B cell (primary cell): ENCODE data around the gene ZBTB5. TPM values are rescaled to one million over a fixed set of nuclear protein-coding genes. Genes with fewer than 3 reads are reported as not detected.
A peak's percentile ranks its signal among the peaks of the same experiment; 100 is the strongest.

ENCODE experiments used
- ATAC-seq: fragments of 200-7000 bp; cut with Tn5 transposase; one replicate; pipeline ENCODE4 v1.10.0; 2021; ENCODE audit warnings: low read depth, mild to moderate bottlenecking, moderate number of reproducible peaks, moderate library complexity
- CTCF ChIA-PET: fragments of 350-600 bp; sonication (Branson Sonifier 250); formaldehyde crosslinking; loops from one replicate; lab custom pipeline; 2021; ENCODE audit warnings: antibody characterized with exemption, inconsistent platforms; lab: Charles Lee
- POLR2A ChIA-PET: fragments of 350-600 bp; sonication (Branson Sonifier 250); formaldehyde crosslinking; loops from one replicate; lab custom pipeline; 2021; ENCODE audit warnings: antibody characterized with exemption; lab: Charles Lee
- DNase-seq: peaks from one replicate; pipeline ENCODE4 v3.0.0; 2013
- H2AFZ ChIP-seq: 2 replicates; pipeline ENCODE4 v1.6.1; 2012; ENCODE audit warnings: mild to moderate bottlenecking, low read depth, low read length; ENCODE audit not compliant: insufficient read depth, poor library complexity, severe bottlenecking
- H3K27ac ChIP-seq, 2 donors: 1 replicate in 1 of 2; 2 replicates in 1 of 2; pipeline ENCODE4 v1.5.1; 2012 to 2013; ENCODE audit warnings: low read length in 2 of 2, mild to moderate bottlenecking in 2 of 2, moderate library complexity in 1 of 2
- H3K27me3 ChIP-seq, 4 experiments: fragments of 200-600 bp in 1 of 4; sonication (generic) in 1 of 4; replicated peaks in 1 of 4; 1 replicate in 2 of 4; 2 replicates in 2 of 4; pipeline versions ENCODE4 v1.6.1 to v1.7.0; 2013 to 2016; ENCODE audit warnings: low read length in 3 of 4, mild to moderate bottlenecking in 2 of 4, mixed read lengths in 1 of 4, moderate library complexity in 1 of 4; ENCODE audit not compliant: insufficient read depth in 4 of 4, control insufficient read depth in 3 of 4; ENCODE audit errors: control extremely low read depth in 1 of 4
- H3K36me3 ChIP-seq, 2 experiments: replicated peaks in 1 of 2; 1 replicate in 1 of 2; 2 replicates in 1 of 2; pipeline versions ENCODE4 v1.6.1 to v1.7.1; 2013; ENCODE audit warnings: low read length in 1 of 2; ENCODE audit not compliant: insufficient read depth in 2 of 2, control insufficient read depth in 1 of 2; ENCODE audit errors: control extremely low read depth in 1 of 2, extremely low read depth in 1 of 2
- H3K4me1 ChIP-seq, 2 donors: fragments of 200-600 bp in 1 of 2; sonication (generic) in 1 of 2; 1 replicate in 1 of 2; 2 replicates in 1 of 2; pipeline versions ENCODE4 v1.5.1 to v1.6.1; 2013 to 2017; ENCODE audit warnings: low read length in 2 of 2; ENCODE audit not compliant: control insufficient read depth in 2 of 2, insufficient read depth in 2 of 2
- H3K4me2 ChIP-seq: replicated peaks from 2 replicates; pipeline ENCODE3; 2012; ENCODE audit warnings: mild to moderate bottlenecking, low read depth, low read length; ENCODE audit not compliant: poor library complexity, severe bottlenecking
- H3K4me3 ChIP-seq, 5 experiments: fragments of 200-600 bp in 1 of 5; sonication (generic) in 1 of 5; 1 replicate in 3 of 5; 2 replicates in 2 of 5; pipeline versions ENCODE4 v1.5.1 to v1.7.0; 2011 to 2016; ENCODE audit warnings: low read length in 4 of 5, mild to moderate bottlenecking in 4 of 5, low read depth in 2 of 5, control low read depth in 1 of 5, moderate library complexity in 1 of 5; ENCODE audit not compliant: insufficient read depth in 1 of 5; ENCODE audit errors: control extremely low read depth in 1 of 5, extremely low read depth in 1 of 5
- H3K79me2 ChIP-seq: fragments of 200-600 bp; sonication (generic); one replicate; pipeline ENCODE4 v1.6.0; 2016; ENCODE audit warnings: low read length; ENCODE audit not compliant: control insufficient read depth, insufficient read depth
- H3K9ac ChIP-seq: fragments of 200-600 bp; sonication (generic); 2 replicates; pipeline ENCODE4 v1.6.1; 2017; ENCODE audit warnings: mild to moderate bottlenecking, low read length, moderate library complexity
- H3K9me3 ChIP-seq, 3 donors: one replicate each; pipeline versions ENCODE4 v1.6.1 to v1.7.1; 2013; ENCODE audit warnings: low read length in 2 of 3; ENCODE audit not compliant: control insufficient read depth in 2 of 3, insufficient read depth in 1 of 3; ENCODE audit errors: control extremely low read depth in 1 of 3
- H4K20me1 ChIP-seq: 2 replicates; pipeline ENCODE4 v1.6.0; 2012; ENCODE audit warnings: mild to moderate bottlenecking, low read length; ENCODE audit not compliant: insufficient read depth, control insufficient read depth, poor library complexity, severe bottlenecking
- H3K27ac Mint-ChIP-seq: one replicate; pipeline ENCODE4 v1.8.0; 2021; ENCODE audit warnings: mixed read lengths
- H3K27me3 Mint-ChIP-seq: one replicate; pipeline ENCODE4 v1.8.0; 2021; ENCODE audit warnings: mixed read lengths
- H3K4me1 Mint-ChIP-seq: one replicate; pipeline ENCODE4 v1.8.0; 2021; ENCODE audit warnings: mixed read lengths
- H3K4me3 Mint-ChIP-seq: one replicate; pipeline ENCODE4 v1.8.0; 2021; ENCODE audit warnings: mixed read lengths
- H3K9me3 Mint-ChIP-seq: one replicate; pipeline ENCODE4 v1.8.0; 2022; ENCODE audit warnings: mixed read lengths; ENCODE audit not compliant: insufficient read depth
- CTCF ChIP-seq: fragments of 200-600 bp; IDR thresholded peaks from one replicate; pipeline ENCODE4 v1.8.0; 2022; ENCODE audit warnings: antibody characterized with exemption, mild to moderate bottlenecking
- EZH2 ChIP-seq: IDR thresholded peaks from 2 replicates; pipeline ENCODE4 v1.6.1; 2012; ENCODE audit warnings: borderline replicate concordance, low read depth, mild to moderate bottlenecking, moderate library complexity, low read length; ENCODE audit not compliant: insufficient read depth, poor library complexity, severe bottlenecking
- WGBS: methylation state at CpG from one replicate; pipeline ENCODE4 v1.1.5; 2013; ENCODE audit warnings: missing lambda C conversion rate; ENCODE audit not compliant: insufficient coverage; 5-methylcytosine and 5-hydroxymethylcytosine counted together
- intact Hi-C: fragments of 100-400 bp; cut with micrococcal nuclease; formaldehyde crosslinking; loops from one replicate; pipeline ENCODE4 v1.10.0; 2022
- polyA plus RNA-seq: library from polyadenylated mRNA; depleted of rRNA; stranded (reverse); fragments of >200 nt; gene quantifications from 2 replicates; pipeline ENCODE4 v1.2.3, GENCODE V29; 2012
- total RNA-seq, 2 donors: library from RNA; stranded (reverse); fragments of 120-200 nt in 1 of 2; gene quantifications; 1 replicate in 1 of 2; 2 replicates in 1 of 2; pipeline versions ENCODE4 v1.2.3 to v1.2.4, GENCODE V29; 2013 to 2022

The ZBTB5 gene
- total and polyA plus RNA-seq, 2 donors (not counting 1 experiment from before 2014, with no cell fraction given), result 12.8 to 27.6 TPM

GRCh38 chr9:37451628-37452027, 13.6 kb downstream of the ZBTB5 start:
- peaks cover 4 to 8% of the 10 kb centered on the region in 2 experiments for H3K36me3 ChIP-seq
- H3K4me3 Mint-ChIP-seq, result no peak overlapping the region
- H3K4me3 ChIP-seq, result no peak overlapping the region
- no peak overlapping the region for H3K4me2 ChIP-seq
- ATAC-seq, result no peak
- peaks cover 0 to 3% (median 0%) of the 10 kb centered on the region in 3 donors for H3K9me3 ChIP-seq
- H4K20me1 ChIP-seq, result peaks cover 63% of the 10 kb centered on the region
- H3K27me3 ChIP-seq, result no peaks in the 10 kb centered on the region
- 40% methylated on average over 1 of the region's 3 CpGs for WGBS
- no peak overlapping the region for H3K27ac Mint-ChIP-seq
- no peaks in the 10 kb centered on the region for H3K9me3 Mint-ChIP-seq
- no peak overlapping the region for H2AFZ ChIP-seq
- DNase-seq, result no peak
- H3K9ac ChIP-seq, result no peak overlapping the region
- H3K79me2 ChIP-seq, result peaks cover 74% of the 10 kb centered on the region
- peaks cover 50% of the 10 kb centered on the region for H3K4me1 Mint-ChIP-seq
- ChIA-PET POLR2A (no interaction called here), CTCF (interaction anchor here (1.4 kb wide), 1 partner anchor 33 kb away, joined by 3 read pairs; no protein-coding TSS in a partner anchor)
- intact Hi-C loops, result no loop called here
- no peaks in the 10 kb centered on the region for H3K27me3 Mint-ChIP-seq
- TF ChIP-seq CTCF (no peak), EZH2 (no peak)
- H3K4me1 ChIP-seq, result peaks cover 0 to 3% of the 10 kb centered on the region in 2 donors
- H3K27ac ChIP-seq, result peak overlapping the region in 1 of 2 donors; percentile 9

GRCh38 chr9:37449862-37450632, 15.2 kb downstream of the ZBTB5 start:
- no peaks in the 10 kb centered on the region for H3K9me3 ChIP-seq
- 78% methylated on average over 8 of the region's 12 CpGs for WGBS
- Mint-ChIP-seq H3K27ac (no peak overlapping the region), H3K27me3 (no peaks in the 10 kb centered on the region), H3K4me1 (peaks cover 39% of the 10 kb centered on the region), H3K9me3 (no peaks in the 10 kb centered on the region), H3K4me3 (no peak overlapping the region)
- intact Hi-C loops, result no loop called here
- DNase-seq (no peak), ATAC-seq (no peak)
- peaks cover 49% of the 10 kb centered on the region for H4K20me1 ChIP-seq
- no peak overlapping the region for H2AFZ ChIP-seq
- CTCF ChIA-PET, result no interaction called here
- no peaks in the 10 kb centered on the region for H3K27me3 ChIP-seq
- POLR2A ChIA-PET, result interaction anchor here (0.7 kb wide), 1 partner anchor 121 kb away, joined by 4 read pairs; no protein-coding TSS in a partner anchor
- no peak overlapping the region for H3K4me3 ChIP-seq
- no peak overlapping the region for H3K4me2 ChIP-seq
- peaks cover 0 to 3% of the 10 kb centered on the region in 2 donors for H3K4me1 ChIP-seq
- peaks cover 7 to 8% of the 10 kb centered on the region in 2 experiments for H3K36me3 ChIP-seq
- no peak overlapping the region for H3K9ac ChIP-seq
- TF ChIP-seq CTCF (no peak), EZH2 (no peak)
- peaks cover 69% of the 10 kb centered on the region for H3K79me2 ChIP-seq
- H3K27ac ChIP-seq, result no peak overlapping the region
